Measurements from ENCODE around the gene DNAH7. TPM values are rescaled to one million over a fixed set of nuclear protein-coding genes. Genes with fewer than 3 reads are reported as not detected.
A peak's percentile ranks its signal among the peaks of the same experiment; 100 is the strongest.

DNAH7 gene
- polyA plus RNA-seq, 1 experiment, result 1.2 TPM

GRCh38 chr2:195898505-195899191, 170.0 kb downstream of the DNAH7 start:
- Histone ChIP-seq H3K27ac (ENCODE audit: low read depth, low read length) (peak overlapping the region; percentile 40), H3K4me3 (ENCODE audit: low read depth, low read length) (no peak overlapping the region), H3K9me3 (ENCODE audit: control insufficient read depth, insufficient read depth, low read length) (no peaks in the 10 kb centered on the region; the same call in 1 of the 2 replicates), H3K27me3 (ENCODE audit: control insufficient read depth, insufficient read depth, low read length) (no peaks in the 10 kb centered on the region)
- TF ChIP-seq CTCF (IDR thresholded peaks at IDR 0.05; ENCODE audit: low read depth, low read length), result no peak
- peak; percentile 99 for DNase-seq (ENCODE audit: low read depth, low spot score)
- CTCF ChIA-PET, result interaction anchor here (0.6 to 2.0 kb wide), 4 partner anchors 39 to 242 kb away, joined by 4 to 14 read pairs (median 4); partner anchors contain the start of genes DNAH7 and SLC39A10
- POLR2A ChIA-PET, result interaction anchor here (0.7 to 2.1 kb wide), 3 partner anchors 37 to 233 kb away, joined by 5 read pairs; no protein-coding TSS in a partner anchor

GRCh38 chr2:195891081-195891480, 177.6 kb downstream of the DNAH7 start:
- H3K9me3 ChIP-seq (ENCODE audit: control insufficient read depth, insufficient read depth, low read length), result no peaks in the 10 kb centered on the region; the same call in 1 of the 2 replicates
- H3K27ac ChIP-seq (ENCODE audit: low read depth, low read length), result no peak overlapping the region
- ChIA-PET POLR2A (no interaction called here), CTCF (no interaction called here)
- no peak for TF ChIP-seq CTCF (IDR thresholded peaks at IDR 0.05; ENCODE audit: low read depth, low read length)
- H3K4me3 ChIP-seq (ENCODE audit: low read depth, low read length), result no peak overlapping the region
- H3K27me3 ChIP-seq (ENCODE audit: control insufficient read depth, insufficient read depth, low read length), result no peaks in the 10 kb centered on the region
- DNase-seq (ENCODE audit: low read depth, low spot score), result no peak

GRCh38 chr2:195879153-195879552, 189.5 kb downstream of the DNAH7 start:
- H3K4me3 ChIP-seq (ENCODE audit: low read depth, low read length), result no peak overlapping the region
- CTCF ChIA-PET, result no interaction called here
- no peak for DNase-seq (ENCODE audit: low read depth, low spot score)

GRCh38 chr2:195871326-195871725, 197.3 kb downstream of the DNAH7 start:
- POLR2A ChIA-PET, result no interaction called here
- Histone ChIP-seq H3K27ac (ENCODE audit: low read depth, low read length) (no peak overlapping the region), H3K27me3 (ENCODE audit: control insufficient read depth, insufficient read depth, low read length) (no peaks in the 10 kb centered on the region), H3K4me3 (ENCODE audit: low read depth, low read length) (no peak overlapping the region), H3K9me3 (ENCODE audit: control insufficient read depth, insufficient read depth, low read length) (peaks cover 3% of the 10 kb centered on the region; the same call in 1 of the 2 replicates)
- CTCF ChIA-PET, result no interaction called here
- TF ChIP-seq CTCF (IDR thresholded peaks at IDR 0.05; ENCODE audit: low read depth, low read length), result no peak
- DNase-seq (ENCODE audit: low read depth, low spot score), result no peak

More at GRCh38 chr2:195879153-195879552, 189.5 kb downstream of the DNAH7 start:
- Histone ChIP-seq H3K27me3 (ENCODE audit: control insufficient read depth, insufficient read depth, low read length) (no peaks in the 10 kb centered on the region), H3K27ac (ENCODE audit: low read depth, low read length) (no peak overlapping the region), H3K9me3 (ENCODE audit: control insufficient read depth, insufficient read depth, low read length) (peaks cover 3% of the 10 kb centered on the region)
- no peak for TF ChIP-seq CTCF (IDR thresholded peaks at IDR 0.05; ENCODE audit: low read depth, low read length)
- POLR2A ChIA-PET, result no interaction called here

GRCh38 chr2:195864316-195864715, 204.3 kb downstream of the DNAH7 start:
- Histone ChIP-seq H3K27ac (ENCODE audit: low read depth, low read length) (no peak overlapping the region), H3K27me3 (ENCODE audit: control insufficient read depth, insufficient read depth, low read length) (no peaks in the 10 kb centered on the region), H3K9me3 (ENCODE audit: control insufficient read depth, insufficient read depth, low read length) (no peaks in the 10 kb centered on the region), H3K4me3 (ENCODE audit: low read depth, low read length) (no peak overlapping the region)
- POLR2A ChIA-PET, result no interaction called here
- TF ChIP-seq CTCF (IDR thresholded peaks at IDR 0.05; ENCODE audit: low read depth, low read length), result no peak
- no peak for DNase-seq (ENCODE audit: low read depth, low spot score)
- CTCF ChIA-PET, result no interaction called here
